Measurements from ENCODE around the gene C8G.

- TF ChIP-seq EZH2 (IDR thresholded peaks at IDR 0.05), result no peak
- no peak for TF ChIP-seq POLR2AphosphoS5 (IDR thresholded peaks at IDR 0.05; ENCODE audit: borderline replicate concordance, low read depth, low read length)
These were observed 9.4 kb upstream of the C8G start for GRCh38 chr9:136935651-136936050.

Measured in SK-N-MC (cell line).